ENCODE measurements around the gene CACNA2D4.

CACNA2D4 gene

DNA sequence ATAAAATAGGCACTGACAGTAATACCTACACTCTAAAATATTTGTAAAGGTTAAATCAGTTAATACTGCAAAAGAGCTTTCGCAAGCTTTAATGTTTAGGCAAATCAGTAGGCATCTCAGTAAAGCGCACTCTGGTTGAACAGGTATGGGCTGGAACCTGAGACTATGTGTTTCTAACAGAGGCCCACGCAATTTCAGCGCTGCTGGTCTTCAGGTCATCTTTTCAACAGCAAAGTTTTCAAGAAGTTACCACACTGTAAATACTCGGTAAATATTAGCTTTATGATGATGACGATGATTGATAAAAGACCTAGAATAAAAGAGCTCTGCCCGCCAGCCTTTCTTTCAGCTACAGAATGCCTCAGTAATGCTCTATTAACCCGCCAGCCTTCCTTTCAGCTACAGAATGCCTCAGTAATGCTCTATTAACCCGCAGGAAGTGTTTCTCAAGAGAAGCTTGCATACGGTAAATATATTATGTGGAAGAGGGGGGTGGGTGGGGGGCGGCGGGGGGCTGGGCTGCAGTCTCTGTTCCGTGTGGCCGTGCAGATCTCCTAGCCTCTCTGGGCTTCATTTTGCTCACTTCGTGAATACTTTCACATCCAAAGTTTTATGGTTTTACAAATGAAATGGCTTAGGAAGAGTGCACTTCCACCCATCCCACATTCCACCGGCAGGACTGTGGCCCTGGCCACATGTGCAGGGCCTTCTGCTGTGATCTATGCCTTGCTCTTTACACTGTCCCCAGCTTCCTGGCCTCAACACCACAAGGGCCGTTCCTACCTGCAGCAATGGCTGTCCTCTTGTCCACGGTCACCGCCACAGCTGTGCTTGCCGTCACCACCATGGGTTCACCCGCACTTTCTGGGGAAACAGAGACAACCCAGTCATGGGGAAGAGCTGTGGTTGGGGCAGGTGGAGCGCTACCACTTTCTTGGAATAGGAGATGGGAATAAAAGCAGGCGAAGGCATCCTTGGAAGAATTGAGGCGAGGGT is 78.2 kb downstream of the CACNA2D4 start:
- DNase-seq (ENCODE audit: low read depth, low spot score), result no peak
- no peak overlapping the region for H3K4me3 ChIP-seq (ENCODE audit: low read length)

DNA sequence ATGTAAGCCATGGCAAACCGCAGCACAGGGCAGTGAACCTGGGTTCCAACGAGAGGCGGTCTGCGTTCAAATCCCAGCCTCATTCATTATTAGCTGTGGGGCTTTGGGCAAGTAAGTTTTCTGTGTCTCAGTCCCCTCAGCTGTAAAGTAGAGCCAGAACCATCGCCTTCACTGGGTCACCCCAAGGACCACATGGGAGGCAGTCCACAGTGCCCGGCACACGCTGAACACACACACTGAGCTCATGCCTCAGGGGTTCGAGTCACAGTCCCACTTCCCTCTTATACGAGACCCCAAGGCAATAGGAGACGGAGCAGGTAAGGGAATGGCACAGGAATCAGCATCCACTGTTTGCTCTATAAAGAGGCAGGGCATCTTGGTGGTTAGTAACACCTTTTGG is 79.0 kb downstream of the CACNA2D4 start:
- no peak overlapping the region for H3K4me3 ChIP-seq (ENCODE audit: low read length)
- DNase-seq (ENCODE audit: low read depth, low spot score), result no peak

DNA sequence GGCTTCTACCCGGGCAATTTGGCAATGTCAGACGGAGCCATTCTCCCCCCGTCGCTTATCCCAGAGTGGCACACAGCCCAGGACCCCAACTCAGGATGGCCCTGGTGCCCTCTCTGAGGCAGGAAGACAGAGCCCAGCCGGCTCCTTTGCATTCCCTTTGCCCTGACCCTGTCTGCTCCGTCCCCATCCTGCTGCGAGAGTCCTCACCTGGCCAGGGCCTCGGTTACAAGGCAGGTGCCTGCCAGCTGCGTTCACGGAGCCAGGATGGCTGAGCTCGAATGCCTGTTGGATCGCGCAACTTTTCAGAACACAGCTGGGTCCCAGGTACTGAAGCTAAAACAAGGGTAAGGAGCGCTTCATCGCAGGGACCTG is 79.5 kb downstream of the CACNA2D4 start:
- DNase-seq (ENCODE audit: low read depth, low spot score), result no peak
- H3K4me3 ChIP-seq (ENCODE audit: low read length), result no peak overlapping the region

DNA sequence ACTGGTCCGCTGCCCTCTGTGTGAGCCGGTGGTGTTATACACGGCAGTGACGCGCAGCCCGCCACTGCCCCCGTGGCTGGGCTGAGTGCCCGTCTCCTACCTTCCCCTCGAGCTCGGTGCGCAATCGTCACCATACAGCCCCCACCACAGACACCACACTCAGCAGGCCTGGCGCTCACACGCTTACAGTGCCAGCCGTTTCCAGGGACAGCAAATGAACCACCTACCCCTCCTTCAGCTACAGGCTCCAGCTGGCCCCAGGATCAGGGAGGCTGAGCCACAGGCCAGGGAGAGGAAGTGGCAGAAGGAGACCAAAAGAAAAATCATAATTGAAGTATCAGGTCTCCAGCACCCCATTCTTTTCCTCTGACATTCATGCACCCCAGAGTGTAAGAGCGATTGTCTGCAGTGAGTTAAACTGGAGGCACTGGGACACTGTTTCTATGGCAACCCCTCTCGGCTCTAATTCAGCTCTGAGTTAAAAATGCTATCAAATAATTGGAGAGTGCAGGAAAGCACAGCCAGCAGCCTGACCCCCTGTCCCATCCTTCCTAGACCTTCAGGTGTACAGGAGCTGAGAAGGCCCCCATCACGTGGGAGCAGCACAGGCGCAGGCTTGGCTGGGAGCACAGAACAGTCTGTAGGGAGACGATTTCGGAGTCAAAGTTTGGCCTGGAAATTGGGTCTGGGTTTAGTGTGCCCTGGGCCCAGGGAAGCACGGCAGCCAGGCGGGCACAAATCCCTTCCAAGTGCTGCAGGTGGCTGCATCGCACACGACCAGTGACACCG is 80.1 kb downstream of the CACNA2D4 start:
- no peak for DNase-seq (ENCODE audit: low read depth, low spot score)
- H3K4me3 ChIP-seq (ENCODE audit: low read length), result no peak overlapping the region

DNA sequence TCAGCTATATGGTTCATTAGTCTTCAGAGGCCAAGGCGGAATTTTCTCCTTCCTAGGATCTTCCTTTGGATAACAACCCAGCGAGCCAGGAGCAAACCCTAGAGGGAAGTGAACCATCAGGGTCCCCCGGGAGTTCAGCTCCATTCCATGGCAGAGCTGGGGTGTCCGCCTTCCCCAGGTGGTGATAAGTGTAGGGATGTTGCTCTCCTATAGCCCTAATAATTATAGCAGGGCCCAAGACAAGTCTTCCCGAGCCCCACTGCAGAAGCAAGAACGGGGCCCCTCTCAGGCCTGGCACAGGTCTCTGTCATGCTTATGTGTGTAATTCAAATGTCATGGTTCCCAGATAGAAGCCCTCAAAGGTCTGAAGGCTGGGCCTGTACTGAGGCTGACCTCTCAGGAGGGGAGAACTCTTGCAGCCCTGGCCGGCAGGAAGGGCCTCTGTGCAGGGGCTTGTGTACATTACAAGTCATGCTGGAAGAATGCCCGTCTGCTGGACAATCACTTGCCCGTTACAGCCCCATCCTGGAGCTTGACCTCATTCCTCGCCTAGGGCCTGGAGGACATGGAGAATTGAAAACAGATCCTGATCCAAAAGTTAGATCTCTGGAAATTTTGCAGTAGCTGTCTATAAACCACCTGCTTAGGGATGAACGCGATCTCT is 80.8 kb downstream of the CACNA2D4 start:
- DNase-seq (ENCODE audit: low read depth, low spot score), result no peak
- H3K4me3 ChIP-seq (ENCODE audit: low read length), result no peak overlapping the region

DNA sequence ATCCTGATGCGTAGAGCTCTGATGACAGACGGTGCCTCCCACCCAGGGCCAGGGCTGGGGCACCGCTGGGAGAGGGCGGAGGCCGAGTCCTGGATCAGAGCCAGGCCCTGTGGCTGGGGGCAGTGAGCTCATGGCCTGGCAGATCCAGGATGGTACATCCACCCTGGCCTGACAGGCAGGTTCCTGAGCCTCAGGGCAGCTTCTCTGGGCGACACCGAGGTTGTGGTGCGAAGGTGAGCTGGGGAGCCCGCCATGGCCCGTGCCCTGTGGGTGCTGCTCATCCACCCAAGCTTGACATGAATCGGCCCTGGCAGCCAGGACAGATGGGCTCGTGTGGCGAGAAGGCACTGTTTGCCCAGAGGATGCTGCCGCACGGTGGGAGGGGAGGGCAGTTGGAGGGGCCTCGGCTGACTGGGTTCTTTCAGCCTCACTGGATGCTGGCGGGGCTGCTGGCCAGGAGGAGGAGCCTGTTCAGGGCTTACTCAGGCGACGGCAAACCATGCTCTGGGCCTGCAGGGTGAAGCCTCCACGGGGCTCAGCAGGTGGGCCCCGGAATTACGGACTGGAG is 81.5 kb downstream of the CACNA2D4 start:
- no peak for DNase-seq (ENCODE audit: low read depth, low spot score)
- no peak overlapping the region for H3K4me3 ChIP-seq (ENCODE audit: low read length)

DNA sequence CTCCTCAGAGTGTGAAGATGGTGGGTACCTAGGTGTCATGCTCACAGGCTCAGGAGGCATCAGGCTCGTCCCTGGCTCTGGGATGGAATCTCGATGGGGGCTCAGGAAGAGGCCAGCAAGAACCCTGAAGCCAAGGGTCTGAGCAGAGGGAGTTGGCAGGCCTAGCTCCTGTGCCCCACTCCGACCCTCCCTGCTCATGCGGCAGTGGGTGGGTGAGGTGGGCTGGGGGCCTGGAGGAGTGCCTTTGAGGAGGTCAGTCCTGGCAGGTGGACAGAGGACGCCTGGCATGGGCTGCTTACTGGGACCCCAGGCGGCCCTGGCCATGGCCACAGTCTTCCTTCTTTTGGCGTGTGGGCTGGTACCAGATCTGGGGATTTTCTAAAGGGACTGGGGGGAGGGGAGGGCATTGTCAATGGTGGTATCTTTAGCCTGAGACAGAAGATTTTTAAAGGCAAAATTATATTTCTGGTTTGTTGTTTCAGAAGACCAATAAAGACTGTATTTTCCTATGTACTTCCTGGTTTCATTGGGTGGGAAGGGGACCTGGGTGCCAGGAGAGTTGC is 82.1 kb downstream of the CACNA2D4 start:
- DNase-seq (ENCODE audit: low read depth, low spot score), result no peak
- H3K4me3 ChIP-seq (ENCODE audit: low read length), result no peak overlapping the region

DNA sequence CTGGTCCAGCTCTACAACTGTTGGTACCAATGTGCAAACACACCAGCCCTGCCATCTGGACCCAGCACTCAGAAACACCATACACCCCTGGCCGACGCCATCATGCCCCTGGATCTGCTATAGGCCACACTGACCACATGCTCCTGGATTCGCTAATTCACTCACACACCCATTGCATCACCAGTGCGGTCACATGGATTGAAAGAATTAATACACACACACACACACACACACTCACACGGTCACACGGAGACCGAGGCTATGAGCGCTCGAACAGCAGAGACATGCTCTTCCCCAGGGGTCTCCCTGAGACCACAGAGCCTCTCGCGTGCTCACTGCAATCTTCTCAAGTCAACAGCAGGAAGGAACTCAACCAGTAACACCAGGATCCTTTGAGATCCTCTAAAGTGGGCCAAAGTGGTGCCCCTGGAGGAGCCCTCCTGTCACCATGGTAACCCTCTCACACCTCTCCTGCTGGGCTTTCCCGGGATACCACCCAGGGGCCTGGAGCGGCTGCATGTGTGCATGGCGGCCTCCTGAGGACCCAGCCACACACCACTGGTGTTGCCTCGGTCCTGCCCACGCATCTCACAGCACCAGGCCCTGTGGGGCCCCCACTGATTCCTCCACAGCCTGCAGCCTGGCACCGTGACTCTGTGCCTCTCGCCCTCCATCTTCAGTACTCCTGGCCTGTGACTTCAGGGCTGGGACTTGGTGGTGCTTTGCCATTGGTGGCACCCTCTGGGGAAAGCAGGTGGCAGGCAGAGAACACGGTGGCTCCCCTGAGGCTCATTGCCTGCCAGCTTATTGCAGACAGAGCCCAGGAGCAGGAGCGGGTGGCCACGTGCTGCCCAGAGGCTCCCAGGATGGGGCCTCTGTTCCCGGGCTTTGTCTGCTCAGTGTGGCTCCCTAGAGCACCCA is 83.0 kb downstream of the CACNA2D4 start:
- H3K4me3 ChIP-seq (ENCODE audit: low read length), result no peak overlapping the region
- no peak for DNase-seq (ENCODE audit: low read depth, low spot score)

DNA sequence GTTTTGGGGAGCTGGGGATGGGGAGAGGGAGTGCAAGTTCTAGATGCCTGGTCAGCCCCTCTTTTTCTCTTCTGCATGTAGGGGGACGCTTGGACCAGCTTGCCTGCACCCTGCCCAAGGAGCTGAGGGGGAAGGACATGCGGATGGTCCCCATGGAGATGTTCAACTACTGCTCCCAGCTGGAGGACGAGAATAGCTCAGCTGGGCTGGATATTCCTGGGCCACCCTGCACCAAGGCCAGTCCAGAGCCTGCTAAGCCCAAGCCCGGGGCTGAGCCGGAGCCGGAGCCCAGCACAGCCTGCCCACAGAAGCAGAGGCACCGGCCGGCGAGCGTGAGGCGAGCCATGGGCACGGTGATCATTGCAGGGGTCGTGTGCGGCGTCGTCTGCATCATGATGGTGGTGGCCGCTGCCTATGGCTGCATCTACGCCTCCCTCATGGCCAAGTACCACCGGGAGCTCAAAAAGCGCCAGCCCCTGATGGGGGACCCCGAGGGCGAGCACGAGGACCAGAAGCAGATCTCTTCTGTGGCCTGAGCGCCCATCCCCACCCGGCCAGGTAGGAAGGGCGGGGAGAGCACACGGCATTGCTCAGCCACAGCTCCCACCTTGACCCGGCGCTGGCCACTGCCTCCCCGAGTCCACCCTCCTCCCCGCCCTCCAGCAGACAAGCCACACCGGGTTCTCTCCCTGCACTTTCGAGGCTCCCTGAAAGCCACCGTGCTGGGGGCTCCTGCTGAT is 84.1 kb downstream of the CACNA2D4 start:
- no peak for DNase-seq (ENCODE audit: low read depth, low spot score)
- no peak overlapping the region for H3K4me3 ChIP-seq (ENCODE audit: low read length)

DNA sequence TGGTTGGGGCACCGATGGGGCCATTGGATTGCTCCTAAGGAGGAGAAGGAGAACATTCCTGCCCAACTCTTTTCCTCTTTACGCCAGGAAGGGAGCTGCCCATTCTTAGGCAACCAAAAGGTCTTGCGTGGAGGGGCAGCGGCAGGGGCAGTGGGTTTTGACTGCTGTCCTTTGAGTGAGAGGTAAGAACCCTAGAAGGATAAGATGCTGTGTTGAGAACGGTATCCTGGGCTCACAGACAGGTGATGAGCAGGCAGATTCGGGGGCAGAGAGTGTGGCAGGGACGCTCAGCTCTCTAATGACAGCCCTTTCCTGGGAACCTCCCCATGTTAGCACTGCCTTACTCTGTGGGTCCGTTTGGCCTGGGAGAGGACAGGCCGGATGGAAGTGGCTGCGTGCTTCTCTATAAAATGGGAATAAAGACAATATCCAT is 84.8 kb downstream of the CACNA2D4 start:
- no peak overlapping the region for H3K4me3 ChIP-seq (ENCODE audit: low read length)
- no peak for DNase-seq (ENCODE audit: low read depth, low spot score)

DNA sequence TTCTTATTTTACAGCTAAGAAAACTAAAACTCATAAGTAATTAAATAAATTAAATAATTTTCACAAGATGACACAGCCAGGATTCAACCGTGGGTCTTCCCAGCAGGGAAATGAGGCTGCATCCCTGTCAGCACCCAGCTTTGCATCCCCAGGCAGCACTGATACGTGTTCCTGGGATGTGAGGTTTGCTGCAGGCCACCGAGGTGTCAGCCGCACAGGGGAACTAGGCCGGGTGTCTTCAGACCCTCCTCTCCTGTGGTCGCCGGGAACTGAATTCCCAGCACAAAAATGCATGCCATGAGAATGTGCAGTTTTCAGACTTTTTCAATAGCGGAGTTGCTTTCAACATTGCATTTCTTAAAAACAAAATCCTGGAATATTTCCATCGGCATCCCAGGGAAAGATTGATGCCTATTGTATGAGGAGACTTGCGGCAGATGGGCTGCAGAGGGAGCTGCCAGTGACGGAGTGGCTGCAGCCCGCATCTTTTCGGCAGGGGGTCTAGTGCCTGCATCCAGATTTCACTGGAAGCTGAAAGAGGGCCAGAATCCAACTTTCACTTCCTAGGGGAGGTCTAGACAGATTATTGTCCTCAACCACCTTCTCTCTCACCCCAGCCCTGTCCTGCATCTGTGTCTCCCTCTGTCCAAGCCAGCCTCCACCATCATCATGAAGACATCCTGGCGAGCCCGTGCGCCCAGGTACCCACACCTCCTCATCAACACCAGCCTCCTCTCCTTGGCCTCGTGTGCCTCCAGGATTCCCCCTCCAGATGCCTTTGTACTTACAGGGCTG is 85.5 kb downstream of the CACNA2D4 start:
- no peak for DNase-seq (ENCODE audit: low read depth, low spot score)
- no peak overlapping the region for H3K4me3 ChIP-seq (ENCODE audit: low read length)

DNA sequence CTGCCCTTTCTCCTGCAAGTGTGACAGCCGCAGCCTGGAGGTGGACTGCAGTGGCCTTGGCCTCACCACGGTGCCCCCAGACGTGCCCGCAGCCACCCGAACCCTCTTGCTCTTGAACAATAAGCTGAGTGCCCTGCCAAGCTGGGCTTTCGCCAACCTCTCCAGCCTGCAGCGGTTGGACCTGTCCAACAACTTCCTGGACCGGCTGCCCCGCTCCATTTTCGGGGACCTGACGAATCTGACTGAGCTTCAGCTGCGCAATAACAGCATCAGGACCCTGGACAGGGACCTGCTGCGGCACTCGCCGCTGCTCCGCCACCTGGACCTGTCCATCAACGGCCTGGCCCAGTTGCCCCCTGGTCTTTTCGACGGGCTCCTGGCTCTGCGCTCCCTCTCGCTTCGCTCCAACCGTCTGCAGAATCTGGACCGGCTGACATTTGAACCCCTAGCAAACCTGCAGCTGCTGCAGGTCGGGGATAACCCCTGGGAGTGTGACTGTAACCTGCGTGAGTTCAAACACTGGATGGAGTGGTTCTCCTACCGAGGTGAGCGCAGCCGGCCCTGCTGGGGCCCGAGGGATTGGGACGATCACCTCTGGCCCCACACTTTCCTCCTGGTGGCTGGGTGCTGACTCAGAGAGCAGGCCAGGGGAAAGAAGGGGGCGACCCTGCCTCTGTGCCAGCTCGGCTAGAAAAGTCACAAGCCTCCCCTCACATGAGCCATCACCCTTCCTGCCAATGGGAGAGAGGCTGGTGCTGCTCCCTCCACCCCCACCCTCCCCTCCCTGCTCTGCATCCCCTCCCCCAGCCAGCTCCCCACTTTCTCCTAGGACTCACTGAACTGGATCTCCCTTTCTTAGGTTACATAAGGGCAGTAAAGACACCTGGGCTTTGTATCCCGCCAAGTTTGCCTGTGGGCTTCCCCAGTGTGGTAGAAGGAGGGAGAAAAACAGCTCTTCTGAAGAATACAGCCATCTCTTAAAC is 87.2 kb downstream of the CACNA2D4 start:
- H3K4me3 ChIP-seq (ENCODE audit: low read length), result no peak overlapping the region
- DNase-seq (ENCODE audit: low read depth, low spot score), result no peak

DNA sequence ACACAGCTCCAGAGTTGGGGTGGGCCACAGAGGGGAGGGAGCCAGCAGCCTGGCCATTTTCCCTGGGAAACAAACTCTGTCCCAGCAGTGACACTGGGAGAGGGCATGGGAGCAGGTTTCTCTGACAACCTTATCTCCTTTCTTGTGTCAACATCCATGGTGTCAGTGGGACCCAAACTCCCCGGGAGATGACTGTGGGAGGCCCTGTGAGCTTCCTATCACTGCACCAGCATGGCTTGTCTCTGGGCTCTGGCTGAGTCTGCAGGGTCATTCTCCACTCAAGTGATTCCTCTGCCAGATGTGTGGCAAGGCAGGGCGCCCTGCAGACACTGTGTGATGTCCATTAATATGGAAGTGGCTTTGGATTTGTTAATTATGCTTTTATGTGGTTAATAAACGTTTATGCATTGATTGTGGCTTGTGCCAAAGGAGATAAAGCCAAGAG is 88.0 kb downstream of the CACNA2D4 start:
- DNase-seq (ENCODE audit: low read depth, low spot score), result no peak
- H3K4me3 ChIP-seq (ENCODE audit: low read length), result no peak overlapping the region

DNA sequence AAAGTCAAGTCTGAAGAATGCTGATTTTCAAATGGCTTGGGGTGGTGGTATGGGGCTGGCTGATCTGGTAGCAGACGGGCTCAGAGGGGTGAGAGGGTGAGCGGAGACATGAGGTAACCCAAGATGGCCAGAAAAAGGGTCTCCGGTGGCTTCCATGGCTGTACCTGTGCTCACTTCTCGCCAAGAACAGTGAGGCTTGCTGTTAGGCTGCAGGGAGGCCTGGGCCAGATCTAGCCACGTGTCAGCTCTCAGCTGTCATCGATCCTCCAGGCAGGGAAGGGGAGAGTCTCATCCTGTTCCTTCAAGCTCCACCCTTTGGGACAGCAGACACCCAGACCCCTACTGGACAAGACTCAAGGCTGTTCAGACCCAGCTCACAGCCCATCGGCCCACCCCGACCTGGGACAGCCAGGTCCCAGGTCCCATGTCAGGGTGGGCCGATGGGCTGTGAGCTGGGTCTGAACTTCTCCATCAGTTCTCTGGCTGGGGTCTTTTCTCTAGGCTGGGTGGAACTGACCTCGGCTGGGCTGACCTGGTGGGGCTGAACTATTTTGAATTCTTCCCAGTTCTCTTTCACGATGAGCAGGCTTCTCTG is 89.0 kb downstream of the CACNA2D4 start:
- H3K4me3 ChIP-seq (ENCODE audit: low read length), result no peak overlapping the region
- no peak for DNase-seq (ENCODE audit: low read depth, low spot score)

DNA sequence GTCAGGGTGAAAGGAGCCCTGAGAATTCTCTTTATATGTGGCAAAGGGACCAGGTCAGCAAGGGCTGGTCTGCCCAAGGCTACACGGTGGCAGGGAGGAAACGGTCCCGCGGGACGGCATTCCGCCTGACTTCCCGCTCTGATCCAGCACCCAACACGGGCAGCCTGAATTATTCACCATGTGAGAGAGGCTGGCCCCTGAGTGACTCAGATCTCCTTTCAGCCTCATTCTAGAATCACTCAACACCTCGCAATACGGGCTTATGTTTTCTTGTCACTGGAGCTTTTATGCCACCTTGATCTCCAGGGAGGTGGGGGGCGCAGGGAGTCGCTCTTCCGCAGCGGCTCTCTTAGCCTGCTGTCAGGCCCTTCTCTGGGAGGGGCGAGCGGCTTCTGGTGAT is 89.6 kb downstream of the CACNA2D4 start:
- no peak for DNase-seq (ENCODE audit: low read depth, low spot score)
- H3K4me3 ChIP-seq (ENCODE audit: low read length), result no peak overlapping the region
